ENCODE data around the gene ZDHHC13.

ZDHHC13 gene

DNA sequence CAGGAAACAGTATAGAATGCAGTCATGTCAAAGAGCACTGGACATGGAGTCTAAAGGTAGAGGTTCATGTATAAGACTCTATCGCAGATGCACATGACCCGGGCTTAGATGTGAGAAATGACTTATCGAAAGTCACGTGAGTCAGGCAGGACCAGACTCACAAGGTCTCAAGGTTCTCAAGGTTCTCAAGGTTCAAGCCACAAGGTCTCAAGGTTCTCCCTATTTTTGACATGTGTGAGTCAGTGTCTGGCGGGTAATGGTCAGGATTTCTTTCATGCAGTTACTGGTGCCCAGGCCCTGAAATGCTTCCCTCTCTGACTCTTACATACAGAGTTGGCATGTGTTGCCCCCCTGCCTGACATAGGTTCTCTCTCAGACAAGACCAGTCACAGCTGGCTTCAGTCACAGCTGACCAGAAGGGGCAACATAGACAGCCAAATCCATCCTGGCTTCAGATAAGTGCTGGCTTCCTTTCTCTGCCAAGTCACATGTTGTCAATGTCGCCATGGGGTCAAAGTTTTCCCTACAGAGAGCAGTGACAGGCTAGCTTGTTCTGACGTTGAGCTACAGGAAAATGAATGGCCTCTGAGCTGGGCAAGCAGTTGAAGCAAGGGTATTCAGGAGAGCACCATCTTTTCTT is 74.7 kb downstream of the ZDHHC13 start:
- Histone ChIP-seq H3K36me3 (ENCODE audit: insufficient read depth, low read length) (no peaks in the 10 kb centered on the region), H3K4me3 (ENCODE audit: low read depth, low read length) (no peak overlapping the region), H2AFZ (ENCODE audit: low read length, unreplicated experiment) (no peak overlapping the region), H3K27me3 (ENCODE audit: insufficient read depth, low read length) (no peaks in the 10 kb centered on the region), H3K4me1 (ENCODE audit: control insufficient read depth, insufficient read depth, low read length, unreplicated experiment) (no peaks in the 10 kb centered on the region), H3K79me2 (ENCODE audit: control insufficient read depth, insufficient read depth, low read length, unreplicated experiment) (no peaks in the 10 kb centered on the region), H3K27ac (ENCODE audit: low read depth, low read length) (no peak overlapping the region)

- Histone ChIP-seq H3K36me3 (ENCODE audit: insufficient read depth, low read length) (no peaks in the 10 kb centered on the region), H3K4me3 (ENCODE audit: low read depth, low read length) (no peak overlapping the region), H3K4me1 (ENCODE audit: control insufficient read depth, insufficient read depth, low read length, unreplicated experiment) (no peaks in the 10 kb centered on the region), H3K27me3 (ENCODE audit: insufficient read depth, low read length) (peaks cover 13% of the 10 kb centered on the region), H3K79me2 (ENCODE audit: control insufficient read depth, insufficient read depth, low read length, unreplicated experiment) (no peaks in the 10 kb centered on the region), H2AFZ (ENCODE audit: low read length, unreplicated experiment) (no peak overlapping the region), H3K27ac (ENCODE audit: low read depth, low read length) (no peak overlapping the region)
Observed at GRCh38 chr11:19193916-19194315, 76.9 kb downstream of the ZDHHC13 start.

GRCh38 chr11:19194620-19195308 is 77.8 kb downstream of the ZDHHC13 start:
- Histone ChIP-seq H3K27ac (ENCODE audit: low read depth, low read length) (no peak overlapping the region), H3K27me3 (ENCODE audit: insufficient read depth, low read length) (peaks cover 22% of the 10 kb centered on the region), H3K4me3 (ENCODE audit: low read depth, low read length) (no peak overlapping the region), H2AFZ (ENCODE audit: low read length, unreplicated experiment) (no peak overlapping the region), H3K36me3 (ENCODE audit: insufficient read depth, low read length) (no peaks in the 10 kb centered on the region), H3K79me2 (ENCODE audit: control insufficient read depth, insufficient read depth, low read length, unreplicated experiment) (no peaks in the 10 kb centered on the region), H3K4me1 (ENCODE audit: control insufficient read depth, insufficient read depth, low read length, unreplicated experiment) (no peaks in the 10 kb centered on the region)

DNA sequence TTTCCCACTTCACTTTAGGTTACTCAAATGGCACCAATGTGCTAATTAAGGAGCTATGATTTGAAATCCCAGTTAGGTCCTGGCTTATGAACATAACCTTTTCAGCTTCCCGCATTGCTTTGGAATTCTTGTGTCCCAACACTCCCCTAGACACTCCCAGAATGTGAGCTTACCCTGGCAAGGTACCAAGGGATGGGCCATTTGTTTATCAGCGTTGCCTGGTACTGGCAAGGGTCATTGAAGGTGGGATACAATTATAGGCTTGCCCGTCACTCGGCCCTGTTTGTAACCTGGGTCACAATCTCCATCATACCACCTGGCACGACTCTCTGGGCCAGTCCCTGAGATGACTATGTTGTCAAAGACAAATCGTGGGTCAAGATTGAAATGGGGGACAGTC is 79.5 kb downstream of the ZDHHC13 start:
- H3K4me1 ChIP-seq (ENCODE audit: control insufficient read depth, insufficient read depth, low read length, unreplicated experiment), result peaks cover 12% of the 10 kb centered on the region
- H2AFZ ChIP-seq (ENCODE audit: low read length, unreplicated experiment), result no peak overlapping the region
- no peaks in the 10 kb centered on the region for H3K36me3 ChIP-seq (ENCODE audit: insufficient read depth, low read length)
- no peak overlapping the region for H3K27ac ChIP-seq (ENCODE audit: low read depth, low read length)
- no peak overlapping the region for H3K4me3 ChIP-seq (ENCODE audit: low read depth, low read length)
- peaks cover 32% of the 10 kb centered on the region for H3K27me3 ChIP-seq (ENCODE audit: insufficient read depth, low read length)
- H3K79me2 ChIP-seq (ENCODE audit: control insufficient read depth, insufficient read depth, low read length, unreplicated experiment), result no peaks in the 10 kb centered on the region

DNA sequence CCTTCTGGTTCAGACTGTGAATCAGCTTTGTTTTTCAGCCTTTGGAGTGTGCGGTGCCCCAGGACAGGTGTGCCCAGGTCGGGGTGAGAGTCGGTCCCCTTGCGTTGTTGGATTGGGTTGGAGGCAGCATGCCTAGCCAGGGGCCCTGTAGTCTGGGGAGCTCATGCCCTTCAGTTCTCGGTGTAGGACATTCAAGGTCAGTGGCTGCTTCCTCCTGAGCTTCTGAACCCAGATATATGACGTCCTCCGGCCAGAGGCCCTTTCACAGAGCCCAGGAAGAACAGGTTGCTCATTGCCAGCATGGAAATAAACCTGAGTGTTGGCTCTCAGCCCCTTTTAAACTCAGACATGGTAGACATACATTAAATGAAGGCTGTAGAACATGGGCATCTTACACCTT is 82.1 kb downstream of the ZDHHC13 start:
- Histone ChIP-seq H3K4me3 (ENCODE audit: low read depth, low read length) (no peak overlapping the region), H3K36me3 (ENCODE audit: insufficient read depth, low read length) (no peaks in the 10 kb centered on the region), H2AFZ (ENCODE audit: low read length, unreplicated experiment) (no peak overlapping the region), H3K4me1 (ENCODE audit: control insufficient read depth, insufficient read depth, low read length, unreplicated experiment) (peaks cover 12% of the 10 kb centered on the region), H3K27me3 (ENCODE audit: insufficient read depth, low read length) (peaks cover 51% of the 10 kb centered on the region), H3K27ac (ENCODE audit: low read depth, low read length) (no peak overlapping the region), H3K79me2 (ENCODE audit: control insufficient read depth, insufficient read depth, low read length, unreplicated experiment) (no peaks in the 10 kb centered on the region)

DNA sequence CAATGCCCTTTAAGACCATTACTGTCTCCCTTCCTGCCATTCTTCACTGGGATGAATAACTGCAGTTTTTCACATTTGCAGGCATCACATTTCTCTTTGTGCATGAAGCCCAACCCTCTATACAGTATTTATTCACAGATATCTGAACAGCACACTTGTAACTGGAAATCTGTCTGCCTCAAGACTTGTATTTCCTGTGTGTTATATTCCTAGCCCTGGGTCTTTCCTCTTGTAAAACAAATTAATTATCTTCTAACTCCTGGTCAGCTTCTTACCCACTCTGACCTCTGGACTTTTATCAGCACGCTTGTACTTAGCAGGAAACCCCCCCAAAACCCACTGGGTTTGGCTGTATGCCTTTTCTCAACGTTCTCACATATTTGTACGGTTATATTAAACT is 82.8 kb downstream of the ZDHHC13 start:
- Histone ChIP-seq H2AFZ (ENCODE audit: low read length, unreplicated experiment) (no peak overlapping the region), H3K27me3 (ENCODE audit: insufficient read depth, low read length) (peaks cover 51% of the 10 kb centered on the region), H3K27ac (ENCODE audit: low read depth, low read length) (no peak overlapping the region), H3K36me3 (ENCODE audit: insufficient read depth, low read length) (no peaks in the 10 kb centered on the region), H3K4me1 (ENCODE audit: control insufficient read depth, insufficient read depth, low read length, unreplicated experiment) (peaks cover 12% of the 10 kb centered on the region), H3K4me3 (ENCODE audit: low read depth, low read length) (no peak overlapping the region), H3K79me2 (ENCODE audit: control insufficient read depth, insufficient read depth, low read length, unreplicated experiment) (no peaks in the 10 kb centered on the region)

DNA sequence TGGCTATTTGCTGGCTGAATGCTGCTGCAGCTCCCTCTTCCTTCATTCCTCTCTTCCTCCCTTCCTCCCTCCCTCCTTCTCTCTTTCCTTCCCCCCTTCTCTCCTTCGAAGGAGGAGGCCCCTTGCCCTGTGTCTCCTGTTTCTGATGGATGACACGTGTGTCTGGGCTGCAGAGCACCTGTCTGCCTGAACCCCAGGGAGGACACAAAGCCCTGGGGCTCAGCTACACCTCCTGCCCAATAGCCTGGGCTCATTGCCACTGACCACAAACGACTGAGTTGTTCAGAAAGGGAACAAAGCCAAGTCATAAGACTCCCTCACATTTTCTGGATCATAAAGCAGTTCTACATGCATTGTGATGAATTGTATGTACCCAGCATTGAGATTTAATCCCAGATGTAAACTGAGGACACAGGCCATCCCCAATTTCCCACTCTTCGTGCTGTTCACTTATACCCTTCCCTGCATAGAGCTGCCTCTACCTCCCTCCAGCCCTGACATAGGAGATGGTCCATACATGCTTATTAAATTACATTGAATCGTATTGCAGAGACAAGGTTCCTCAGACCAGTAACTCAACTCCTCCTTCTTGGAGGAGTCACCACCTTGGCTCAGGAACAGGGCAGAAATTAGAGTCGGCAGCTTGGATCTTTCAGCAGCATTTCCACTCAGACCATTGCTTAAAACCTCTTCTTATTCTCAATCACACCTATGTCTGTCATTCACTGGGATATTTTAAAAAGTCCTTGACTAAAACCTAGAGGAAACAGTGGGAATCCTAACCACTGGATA is 83.6 kb downstream of the ZDHHC13 start:
- H3K27me3 ChIP-seq (ENCODE audit: insufficient read depth, low read length), result peaks cover 53% of the 10 kb centered on the region
- peaks cover 12% of the 10 kb centered on the region for H3K4me1 ChIP-seq (ENCODE audit: control insufficient read depth, insufficient read depth, low read length, unreplicated experiment)
- no peaks in the 10 kb centered on the region for H3K79me2 ChIP-seq (ENCODE audit: control insufficient read depth, insufficient read depth, low read length, unreplicated experiment)
- H3K27ac ChIP-seq (ENCODE audit: low read depth, low read length), result no peak overlapping the region
- no peaks in the 10 kb centered on the region for H3K36me3 ChIP-seq (ENCODE audit: insufficient read depth, low read length)
- no peak overlapping the region for H3K4me3 ChIP-seq (ENCODE audit: low read depth, low read length)
- H2AFZ ChIP-seq (ENCODE audit: low read length, unreplicated experiment), result no peak overlapping the region

DNA sequence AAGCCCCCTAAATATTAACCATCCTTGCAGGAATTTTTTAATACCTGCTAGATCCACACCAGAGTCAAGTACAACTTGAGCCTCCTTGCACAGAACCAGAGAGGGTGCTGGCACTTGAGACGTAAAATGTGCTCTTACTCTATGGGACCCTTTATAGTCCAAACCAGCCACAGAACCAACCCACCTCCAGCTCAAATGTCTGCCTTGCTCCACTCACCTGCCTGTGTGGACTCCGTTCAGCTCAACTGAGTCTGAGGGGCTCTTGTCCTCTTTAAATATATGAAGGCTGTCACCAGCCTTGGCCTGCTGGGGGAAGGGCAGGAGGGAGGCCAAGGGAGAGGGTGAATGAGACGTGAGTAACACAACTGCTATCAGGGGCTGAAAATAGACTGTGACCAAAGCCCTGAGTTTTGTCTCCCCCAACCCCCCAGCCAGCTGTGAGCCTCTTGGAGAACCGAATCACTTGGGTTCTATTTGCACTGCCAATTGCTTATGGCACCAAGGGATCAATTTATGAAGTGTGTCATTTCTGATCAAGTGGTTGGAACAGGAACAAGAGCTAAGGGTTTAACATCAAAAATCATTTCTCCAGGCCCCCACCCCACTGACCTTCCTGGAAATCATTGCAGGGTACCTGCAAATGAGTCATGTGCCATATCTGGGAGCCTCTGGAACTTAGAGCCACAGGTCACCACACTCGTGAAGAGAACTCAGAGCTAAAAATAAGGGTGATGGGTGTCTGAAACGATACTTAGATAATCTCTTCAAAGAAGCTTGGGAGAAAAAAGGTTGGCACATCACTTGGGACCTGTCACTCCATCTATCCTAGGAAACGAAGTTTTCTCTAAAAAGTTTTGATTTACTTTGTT is 85.0 kb downstream of the ZDHHC13 start, which contains the start of gene CSRP3:
Gene CSRP3 (minus strand): TSS at position 247 of the 869 bp plus-strand sequence. CDS start 9,535 bp downstream, outside the sequence.
- H3K27ac ChIP-seq (ENCODE audit: low read depth, low read length), result no peak within 1 kb of the TSS
- H3K27me3 ChIP-seq (ENCODE audit: insufficient read depth, low read length), result peaks cover 67% of the 10 kb centered on the region
- H2AFZ ChIP-seq (ENCODE audit: low read length, unreplicated experiment), result no peak within 1 kb of the TSS
- no peaks in the 10 kb centered on the region for H3K36me3 ChIP-seq (ENCODE audit: insufficient read depth, low read length)
- H3K79me2 ChIP-seq (ENCODE audit: control insufficient read depth, insufficient read depth, low read length, unreplicated experiment), result no peaks in the 10 kb centered on the region
- H3K4me3 ChIP-seq (ENCODE audit: low read depth, low read length), result no peak within 1 kb of the TSS
- peaks cover 12% of the 10 kb centered on the region for H3K4me1 ChIP-seq (ENCODE audit: control insufficient read depth, insufficient read depth, low read length, unreplicated experiment)

- Histone ChIP-seq H3K4me1 (ENCODE audit: control insufficient read depth, insufficient read depth, low read length, unreplicated experiment) (peaks cover 12% of the 10 kb centered on the region), H2AFZ (ENCODE audit: low read length, unreplicated experiment) (no peak overlapping the region), H3K4me3 (ENCODE audit: low read depth, low read length) (no peak overlapping the region), H3K27ac (ENCODE audit: low read depth, low read length) (no peak overlapping the region), H3K27me3 (ENCODE audit: insufficient read depth, low read length) (peaks cover 73% of the 10 kb centered on the region), H3K79me2 (ENCODE audit: control insufficient read depth, insufficient read depth, low read length, unreplicated experiment) (no peaks in the 10 kb centered on the region), H3K36me3 (ENCODE audit: insufficient read depth, low read length) (no peaks in the 10 kb centered on the region)
Observed at GRCh38 chr11:19204836-19205235, 87.9 kb downstream of the ZDHHC13 start.

GRCh38 chr11:19208181-19208580 is 91.2 kb downstream of the ZDHHC13 start:
- Histone ChIP-seq H3K4me3 (ENCODE audit: low read depth, low read length) (no peak overlapping the region), H3K4me1 (ENCODE audit: control insufficient read depth, insufficient read depth, low read length, unreplicated experiment) (no peaks in the 10 kb centered on the region), H3K27ac (ENCODE audit: low read depth, low read length) (no peak overlapping the region), H3K27me3 (ENCODE audit: insufficient read depth, low read length) (peaks cover 74% of the 10 kb centered on the region), H3K79me2 (ENCODE audit: control insufficient read depth, insufficient read depth, low read length, unreplicated experiment) (no peaks in the 10 kb centered on the region), H2AFZ (ENCODE audit: low read length, unreplicated experiment) (no peak overlapping the region), H3K36me3 (ENCODE audit: insufficient read depth, low read length) (no peaks in the 10 kb centered on the region)

Data from ACC112 (cell line).